Measurements from ENCODE around the gene PLPP6.
"Not testable (repeated sequence)": the region's sequence is repeated elsewhere in the genome, so short reads cannot be mapped to it uniquely, and the experiment has no call there.

Gene PLPP6

GRCh38 chr9:4639420-4639819, 22.7 kb upstream of the PLPP6 start:
- Histone ChIP-seq H3K4me3 (ENCODE audit: low read length) (no peak overlapping the region), H3K36me3 (ENCODE audit: control insufficient read depth, low read depth, low read length) (no peaks in the 10 kb centered on the region), H3K9me3 (ENCODE audit: control insufficient read depth, low read depth, low read length) (no peaks in the 10 kb centered on the region), H3K9ac (ENCODE audit: low read length) (no peak overlapping the region), H3K27me3 (ENCODE audit: control insufficient read depth, insufficient read depth, low read length) (no peaks in the 10 kb centered on the region), H3K27ac (ENCODE audit: low read length) (no peak overlapping the region), H3K4me1 (ENCODE audit: control insufficient read depth, low read depth, low read length) (peaks cover 4% of the 10 kb centered on the region)

- peaks cover 4% of the 10 kb centered on the region for H3K4me1 ChIP-seq (ENCODE audit: control insufficient read depth, low read depth, low read length)
- no peak overlapping the region for H3K4me3 ChIP-seq (ENCODE audit: low read length)
- H3K36me3 ChIP-seq (ENCODE audit: control insufficient read depth, low read depth, low read length): no peaks in the 10 kb centered on the region
- H3K9me3 ChIP-seq (ENCODE audit: control insufficient read depth, low read depth, low read length): no peaks in the 10 kb centered on the region
- no peak overlapping the region for H3K9ac ChIP-seq (ENCODE audit: low read length)
- H3K27me3 ChIP-seq (ENCODE audit: control insufficient read depth, insufficient read depth, low read length): no peaks in the 10 kb centered on the region
- H3K27ac ChIP-seq (ENCODE audit: low read length): no peak overlapping the region
These were observed 22.1 kb upstream of the PLPP6 start for GRCh38 chr9:4640027-4640426.

GRCh38 chr9:4642351-4642750, 19.7 kb upstream of the PLPP6 start:
- peaks cover 4% of the 10 kb centered on the region for H3K4me1 ChIP-seq (ENCODE audit: control insufficient read depth, low read depth, low read length)
- H3K4me3 ChIP-seq (ENCODE audit: low read length): no peak overlapping the region
- H3K27ac ChIP-seq (ENCODE audit: low read length): no peak overlapping the region
- no peaks in the 10 kb centered on the region for H3K36me3 ChIP-seq (ENCODE audit: control insufficient read depth, low read depth, low read length)
- H3K9ac ChIP-seq (ENCODE audit: low read length): no peak overlapping the region
- H3K27me3 ChIP-seq (ENCODE audit: control insufficient read depth, insufficient read depth, low read length): no peaks in the 10 kb centered on the region
- no peaks in the 10 kb centered on the region for H3K9me3 ChIP-seq (ENCODE audit: control insufficient read depth, low read depth, low read length)

- no peaks in the 10 kb centered on the region for H3K36me3 ChIP-seq (ENCODE audit: control insufficient read depth, low read depth, low read length)
- no peak overlapping the region for H3K27ac ChIP-seq (ENCODE audit: low read length)
- no peaks in the 10 kb centered on the region for H3K27me3 ChIP-seq (ENCODE audit: control insufficient read depth, insufficient read depth, low read length)
- no peaks in the 10 kb centered on the region for H3K9me3 ChIP-seq (ENCODE audit: control insufficient read depth, low read depth, low read length)
- H3K9ac ChIP-seq (ENCODE audit: low read length): no peak overlapping the region
- H3K4me1 ChIP-seq (ENCODE audit: control insufficient read depth, low read depth, low read length): no peaks in the 10 kb centered on the region
- H3K4me3 ChIP-seq (ENCODE audit: low read length): no peak overlapping the region
These were observed 8.0 kb upstream of the PLPP6 start for GRCh38 chr9:4654084-4654483.

GRCh38 chr9:4654538-4654937, 7.6 kb upstream of the PLPP6 start:
- H3K4me1 ChIP-seq (ENCODE audit: control insufficient read depth, low read depth, low read length): no peaks in the 10 kb centered on the region
- no peak overlapping the region for H3K27ac ChIP-seq (ENCODE audit: low read length)
- H3K27me3 ChIP-seq (ENCODE audit: control insufficient read depth, insufficient read depth, low read length): no peaks in the 10 kb centered on the region
- H3K9me3 ChIP-seq (ENCODE audit: control insufficient read depth, low read depth, low read length): no peaks in the 10 kb centered on the region
- no peak overlapping the region for H3K9ac ChIP-seq (ENCODE audit: low read length)
- H3K4me3 ChIP-seq (ENCODE audit: low read length): no peak overlapping the region
- no peaks in the 10 kb centered on the region for H3K36me3 ChIP-seq (ENCODE audit: control insufficient read depth, low read depth, low read length)

GRCh38 chr9:4656196-4656595, 5.9 kb upstream of the PLPP6 start:
- H3K27me3 ChIP-seq (ENCODE audit: control insufficient read depth, insufficient read depth, low read length); H3K9me3 ChIP-seq (ENCODE audit: control insufficient read depth, low read depth, low read length); H3K4me1 ChIP-seq (ENCODE audit: control insufficient read depth, low read depth, low read length); H3K4me3 ChIP-seq (ENCODE audit: low read length); H3K9ac ChIP-seq (ENCODE audit: low read length); H3K27ac ChIP-seq (ENCODE audit: low read length); H3K36me3 ChIP-seq (ENCODE audit: control insufficient read depth, low read depth, low read length): not testable (repeated sequence)

GRCh38 chr9:4656621-4657020, 5.5 kb upstream of the PLPP6 start:
- H3K9me3 ChIP-seq (ENCODE audit: control insufficient read depth, low read depth, low read length): no peaks in the 10 kb centered on the region
- H3K27me3 ChIP-seq (ENCODE audit: control insufficient read depth, insufficient read depth, low read length): no peaks in the 10 kb centered on the region
- H3K9ac ChIP-seq (ENCODE audit: low read length): no peak overlapping the region
- H3K4me3 ChIP-seq (ENCODE audit: low read length): no peak overlapping the region
- no peak overlapping the region for H3K27ac ChIP-seq (ENCODE audit: low read length)
- peaks cover 5% of the 10 kb centered on the region for H3K4me1 ChIP-seq (ENCODE audit: control insufficient read depth, low read depth, low read length)
- no peaks in the 10 kb centered on the region for H3K36me3 ChIP-seq (ENCODE audit: control insufficient read depth, low read depth, low read length)

- Histone ChIP-seq H3K27me3 (ENCODE audit: control insufficient read depth, insufficient read depth, low read length) (no peaks in the 10 kb centered on the region), H3K9me3 (ENCODE audit: control insufficient read depth, low read depth, low read length) (no peaks in the 10 kb centered on the region), H3K4me3 (ENCODE audit: low read length) (no peak overlapping the region), H3K36me3 (ENCODE audit: control insufficient read depth, low read depth, low read length) (no peaks in the 10 kb centered on the region), H3K27ac (ENCODE audit: low read length) (no peak overlapping the region), H3K4me1 (ENCODE audit: control insufficient read depth, low read depth, low read length) (peaks cover 6% of the 10 kb centered on the region), H3K9ac (ENCODE audit: low read length) (no peak overlapping the region)
These were observed 4.5 kb upstream of the PLPP6 start for GRCh38 chr9:4657426-4658159.

GRCh38 chr9:4660665-4661064, 1.4 kb upstream of the PLPP6 start:
- H3K9ac ChIP-seq (ENCODE audit: low read length); H3K4me3 ChIP-seq (ENCODE audit: low read length); H3K9me3 ChIP-seq (ENCODE audit: control insufficient read depth, low read depth, low read length); H3K27ac ChIP-seq (ENCODE audit: low read length); H3K36me3 ChIP-seq (ENCODE audit: control insufficient read depth, low read depth, low read length); H3K27me3 ChIP-seq (ENCODE audit: control insufficient read depth, insufficient read depth, low read length): not testable (repeated sequence)
- peaks cover 29% of the 10 kb centered on the region for H3K4me1 ChIP-seq (ENCODE audit: control insufficient read depth, low read depth, low read length)

GRCh38 chr9:4661165-4661564, 929 bp upstream of the PLPP6 start:
- Histone ChIP-seq H3K4me1 (ENCODE audit: control insufficient read depth, low read depth, low read length) (peaks cover 34% of the 10 kb centered on the region), H3K27ac (ENCODE audit: low read length) (no peak overlapping the region), H3K9ac (ENCODE audit: low read length) (no peak overlapping the region), H3K4me3 (ENCODE audit: low read length) (peak overlapping the region; percentile 65), H3K27me3 (ENCODE audit: control insufficient read depth, insufficient read depth, low read length) (peaks cover 3% of the 10 kb centered on the region), H3K9me3 (ENCODE audit: control insufficient read depth, low read depth, low read length) (no peaks in the 10 kb centered on the region), H3K36me3 (ENCODE audit: control insufficient read depth, low read depth, low read length) (no peaks in the 10 kb centered on the region)

GRCh38 chr9:4661611-4662010, 483 bp upstream of the PLPP6 start:
- Histone ChIP-seq H3K4me1 (ENCODE audit: control insufficient read depth, low read depth, low read length) (peaks cover 34% of the 10 kb centered on the region), H3K4me3 (ENCODE audit: low read length) (peak overlapping the region; percentile 65), H3K9me3 (ENCODE audit: control insufficient read depth, low read depth, low read length) (no peaks in the 10 kb centered on the region), H3K9ac (ENCODE audit: low read length) (peak overlapping the region; percentile 2), H3K27ac (ENCODE audit: low read length) (no peak overlapping the region), H3K36me3 (ENCODE audit: control insufficient read depth, low read depth, low read length) (no peaks in the 10 kb centered on the region), H3K27me3 (ENCODE audit: control insufficient read depth, insufficient read depth, low read length) (peaks cover 5% of the 10 kb centered on the region)

- H3K27ac ChIP-seq (ENCODE audit: low read length): no peak overlapping the region
- H3K36me3 ChIP-seq (ENCODE audit: control insufficient read depth, low read depth, low read length): no peaks in the 10 kb centered on the region
- peak overlapping the region; percentile 79 for H3K9ac ChIP-seq (ENCODE audit: low read length)
- no peaks in the 10 kb centered on the region for H3K9me3 ChIP-seq (ENCODE audit: control insufficient read depth, low read depth, low read length)
- H3K4me1 ChIP-seq (ENCODE audit: control insufficient read depth, low read depth, low read length): peaks cover 34% of the 10 kb centered on the region
- H3K27me3 ChIP-seq (ENCODE audit: control insufficient read depth, insufficient read depth, low read length): peaks cover 13% of the 10 kb centered on the region
- H3K4me3 ChIP-seq (ENCODE audit: low read length): peak overlapping the region; percentile 65
These were observed 1.1 kb downstream of the PLPP6 start for GRCh38 chr9:4662989-4663792.

Data from iPS-18a (cell line).